PC-3 (cell line): ENCODE data around the gene ZNF346. TPM values are rescaled to one million over a fixed set of nuclear protein-coding genes. Genes with fewer than 3 reads are reported as not detected.
A peak's percentile ranks its signal among the peaks of the same experiment; 100 is the strongest.

Source experiments
- ATAC-seq: fragments of 200-7000 bp; cut with Tn5 transposase; 2 replicates; pipeline ENCODE4 v1.9.1; 2020; ENCODE audit warnings: mild to moderate bottlenecking, moderate library complexity
- BruUV-seq: library from RNA; stranded (reverse); fragments of 400-500 nt; replicated peaks from 2 replicates; lab custom pipeline; 2021; lab: Mats Ljungman, UMichigan
- CTCF ChIA-PET: fragments of 300-600 bp; sonication (Branson Sonifier 250); formaldehyde crosslinking; loops from one replicate; lab custom pipeline; 2022; ENCODE audit warnings: antibody characterized with exemption; lab: Charles Lee
- POLR2A ChIA-PET: fragments of 300-600 bp; sonication (Branson Sonifier 250); formaldehyde crosslinking; loops from one replicate; lab custom pipeline; 2022; ENCODE audit warnings: antibody characterized with exemption; ENCODE audit not compliant: unreplicated experiment; lab: Charles Lee
- DNase-seq: peaks from one replicate; pipeline ENCODE4 v3.0.0-alpha.2; 2015
- H2AFZ ChIP-seq: fragments of 300-600 bp; sonication (generic); 2 replicates; pipeline ENCODE4 v1.6.0; 2016; ENCODE audit warnings: antibody characterized with exemption, low read length
- H3F3A ChIP-seq: fragments of 300-600 bp; sonication (generic); one replicate; pipeline ENCODE4 v1.6.0; 2017; ENCODE audit warnings: antibody characterized with exemption, low read length, control low read depth, mild to moderate bottlenecking; ENCODE audit not compliant: unreplicated experiment
- H3K27ac ChIP-seq: fragments of 300-600 bp; sonication (generic); 2 replicates; pipeline ENCODE4 v1.5.1; 2016; ENCODE audit warnings: mild to moderate bottlenecking, low read length
- H3K27me3 ChIP-seq: fragments of 300-600 bp; sonication (generic); 2 replicates; pipeline ENCODE4 v1.6.1; 2016; ENCODE audit warnings: low read length, mixed read lengths
- H3K36me3 ChIP-seq: fragments of 300-600 bp; sonication (generic); 2 replicates; pipeline ENCODE4 v1.6.1; 2016; ENCODE audit warnings: low read depth, mixed run types, low read length, mixed read lengths
- H3K4me1 ChIP-seq: fragments of 300-600 bp; sonication (generic); 2 replicates; pipeline ENCODE4 v1.5.1; 2016; ENCODE audit warnings: low read length; ENCODE audit not compliant: insufficient read depth
- H3K4me2 ChIP-seq: fragments of 300-600 bp; sonication (generic); 2 replicates; pipeline ENCODE4 v1.6.0; 2016; ENCODE audit warnings: low read length
- H3K4me3 ChIP-seq: fragments of 300-600 bp; sonication (generic); 2 replicates; pipeline ENCODE4 v1.5.1; 2016; ENCODE audit warnings: mild to moderate bottlenecking, low read length, mixed read lengths
- H3K79me2 ChIP-seq: fragments of 300-600 bp; sonication (generic); 2 replicates; pipeline ENCODE4 v1.6.1; 2017; ENCODE audit warnings: low read length, mixed read lengths
- H3K9ac ChIP-seq: fragments of 300-600 bp; sonication (generic); 2 replicates; pipeline ENCODE4 v1.6.0; 2016; ENCODE audit warnings: mild to moderate bottlenecking, low read length
- H3K9me2 ChIP-seq: fragments of 300-600 bp; sonication (generic); replicated peaks from 2 replicates; pipeline ENCODE4 v1.6.1; 2016; ENCODE audit warnings: mixed run types, low read length, mixed read lengths
- H3K9me3 ChIP-seq: fragments of 300-600 bp; sonication (generic); 2 replicates; pipeline ENCODE4 v1.6.1; 2016; ENCODE audit warnings: low read length, mixed read lengths
- H4K20me1 ChIP-seq: fragments of 300-600 bp; sonication (generic); 2 replicates; pipeline ENCODE4 v1.6.1; 2016; ENCODE audit warnings: low read length, mixed read lengths
- EZH2 ChIP-seq: fragments of 300-600 bp; sonication (generic); IDR thresholded peaks from one replicate; pipeline ENCODE4 v1.6.1; 2017; ENCODE audit warnings: antibody characterized with exemption, mild to moderate bottlenecking, low read length; ENCODE audit not compliant: unreplicated experiment
- EZH2phosphoT487 ChIP-seq: fragments of 300-600 bp; sonication (generic); IDR thresholded peaks from 2 replicates; pipeline ENCODE4 v1.6.1; 2018; ENCODE audit warnings: mild to moderate bottlenecking, antibody characterized with exemption, low read length, borderline replicate concordance
- intact Hi-C: fragments of 100-400 bp; cut with micrococcal nuclease; formaldehyde crosslinking; loops from 2 replicates; pipeline ENCODE4 v1.9.0; 2023
- total RNA-seq: library from RNA; depleted of rRNA; stranded (reverse); fragments of >200 nt; gene quantifications from 2 replicates; pipeline ENCODE4 v1.2.3, GENCODE V29; 2014
- TF ChIP-seq, protein P1 (sequence below): fragments of 300-600 bp; sonication (generic); conservative IDR thresholded peaks from 2 replicates; pipeline ENCODE4 v1.5.1; 2017; ENCODE audit warnings: antibody characterized with exemption, low read depth, mild to moderate bottlenecking, low read length

ZNF346 gene
- total RNA-seq, 1 experiment from 2014 or later: 38.9 TPM

DNA sequence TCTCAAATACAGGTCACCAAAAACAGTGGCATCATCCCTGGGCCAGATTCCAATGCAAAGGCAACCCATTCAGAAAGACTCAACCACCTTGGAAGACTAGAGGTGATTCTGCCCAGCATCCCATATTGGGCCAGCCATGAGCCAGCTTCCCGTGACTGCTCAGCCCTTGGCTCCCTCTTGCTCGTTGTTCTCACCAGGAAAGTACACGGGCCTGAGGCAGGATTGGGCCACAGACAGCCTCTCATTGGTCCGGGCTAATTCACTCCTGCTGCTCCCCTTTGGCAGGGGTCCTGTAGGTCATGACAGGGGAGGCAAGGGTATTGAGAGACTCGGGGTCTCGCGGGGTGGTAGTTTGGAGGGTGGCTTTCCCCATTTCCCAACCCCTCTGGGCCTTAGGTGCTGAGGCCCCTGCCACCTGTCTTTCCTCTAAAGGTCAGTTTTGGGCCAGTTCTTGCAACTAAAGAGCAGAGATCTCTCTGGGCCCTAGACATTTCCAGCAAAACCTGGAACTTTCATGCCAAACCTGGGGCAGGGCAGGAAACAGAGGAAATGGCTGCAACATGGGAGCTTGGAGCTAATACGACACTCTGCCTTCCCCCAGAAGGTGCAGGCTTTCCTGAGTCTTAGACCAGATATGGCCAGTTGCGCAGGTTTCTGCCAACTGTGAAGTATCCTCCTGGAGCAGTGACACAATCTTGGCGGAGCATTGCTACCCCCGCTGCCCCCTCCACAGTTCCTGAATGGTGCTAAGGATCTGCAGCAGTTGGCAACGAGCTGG, 42.2 kb downstream of the ZNF346 start:
- Histone ChIP-seq H3K9me3 (no peaks in the 10 kb centered on the region), H2AFZ (no peak overlapping the region), H3K9me2 (no peaks in the 10 kb centered on the region), H3K79me2 (no peaks in the 10 kb centered on the region), H3K4me2 (no peak overlapping the region), H3K27me3 (no peaks in the 10 kb centered on the region), H3K36me3 (peaks cover 25% of the 10 kb centered on the region; the same call in 1 of the 2 replicates), H4K20me1 (no peaks in the 10 kb centered on the region), H3K4me1 (no peaks in the 10 kb centered on the region), H3K9ac (no peak overlapping the region), H3F3A (no peaks in the 10 kb centered on the region), H3K4me3 (no peak overlapping the region), H3K27ac (no peak overlapping the region)
- DNase-seq (no peak), ATAC-seq (no peak)
- CTCF ChIA-PET: no interaction called here
- TF ChIP-seq, protein P1, sequence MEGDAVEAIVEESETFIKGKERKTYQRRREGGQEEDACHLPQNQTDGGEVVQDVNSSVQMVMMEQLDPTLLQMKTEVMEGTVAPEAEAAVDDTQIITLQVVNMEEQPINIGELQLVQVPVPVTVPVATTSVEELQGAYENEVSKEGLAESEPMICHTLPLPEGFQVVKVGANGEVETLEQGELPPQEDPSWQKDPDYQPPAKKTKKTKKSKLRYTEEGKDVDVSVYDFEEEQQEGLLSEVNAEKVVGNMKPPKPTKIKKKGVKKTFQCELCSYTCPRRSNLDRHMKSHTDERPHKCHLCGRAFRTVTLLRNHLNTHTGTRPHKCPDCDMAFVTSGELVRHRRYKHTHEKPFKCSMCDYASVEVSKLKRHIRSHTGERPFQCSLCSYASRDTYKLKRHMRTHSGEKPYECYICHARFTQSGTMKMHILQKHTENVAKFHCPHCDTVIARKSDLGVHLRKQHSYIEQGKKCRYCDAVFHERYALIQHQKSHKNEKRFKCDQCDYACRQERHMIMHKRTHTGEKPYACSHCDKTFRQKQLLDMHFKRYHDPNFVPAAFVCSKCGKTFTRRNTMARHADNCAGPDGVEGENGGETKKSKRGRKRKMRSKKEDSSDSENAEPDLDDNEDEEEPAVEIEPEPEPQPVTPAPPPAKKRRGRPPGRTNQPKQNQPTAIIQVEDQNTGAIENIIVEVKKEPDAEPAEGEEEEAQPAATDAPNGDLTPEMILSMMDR: no peak
- TF ChIP-seq EZH2phosphoT487 (no peak), EZH2 (no peak)
- POLR2A ChIA-PET: no interaction called here
- no TSS peak for BruUV-seq
- intact Hi-C loops: no loop called here

DNA sequence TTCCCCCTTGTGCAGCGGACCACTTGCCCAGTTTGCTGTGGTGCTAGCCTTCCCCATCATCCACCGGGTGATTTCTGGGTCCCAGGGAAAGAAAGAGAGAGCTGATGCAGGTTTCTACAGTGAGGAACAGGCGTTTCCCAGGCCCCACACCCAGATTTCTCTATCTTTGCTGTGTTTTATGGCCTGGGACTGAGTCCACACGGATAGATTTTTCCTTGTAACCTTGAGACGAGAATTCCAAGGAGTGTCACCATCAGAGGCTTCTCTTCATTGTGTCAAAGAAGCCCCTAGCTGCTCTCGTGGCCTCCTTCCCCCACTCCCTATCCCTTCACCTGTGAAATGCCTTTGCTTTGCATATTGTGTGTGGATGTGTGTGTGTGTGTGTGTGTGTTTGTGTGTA, 43.0 kb downstream of the ZNF346 start:
- TF ChIP-seq EZH2: no peak
- TF ChIP-seq, protein P1: no peak
- no peak for TF ChIP-seq EZH2phosphoT487
- POLR2A ChIA-PET: no interaction called here
- H2AFZ ChIP-seq: no peak overlapping the region
- no peak overlapping the region for H3K4me3 ChIP-seq
- H3K79me2 ChIP-seq: no peaks in the 10 kb centered on the region
- no peaks in the 10 kb centered on the region for H3K27me3 ChIP-seq
- no peaks in the 10 kb centered on the region for H3K9me2 ChIP-seq
- CTCF ChIA-PET: no interaction called here
- no peak overlapping the region for H3K4me2 ChIP-seq
- no peak for DNase-seq
- H3K36me3 ChIP-seq: peaks cover 25% of the 10 kb centered on the region; the same call in 1 of the 2 replicates
- H3K4me1 ChIP-seq: no peaks in the 10 kb centered on the region
- no peaks in the 10 kb centered on the region for H3F3A ChIP-seq
- H3K9ac ChIP-seq: no peak overlapping the region
- H3K27ac ChIP-seq: no peak overlapping the region
- H4K20me1 ChIP-seq: no peaks in the 10 kb centered on the region
- H3K9me3 ChIP-seq: no peaks in the 10 kb centered on the region
- BruUV-seq: no TSS peak
- intact Hi-C loops: no loop called here
- ATAC-seq: no peak

DNA sequence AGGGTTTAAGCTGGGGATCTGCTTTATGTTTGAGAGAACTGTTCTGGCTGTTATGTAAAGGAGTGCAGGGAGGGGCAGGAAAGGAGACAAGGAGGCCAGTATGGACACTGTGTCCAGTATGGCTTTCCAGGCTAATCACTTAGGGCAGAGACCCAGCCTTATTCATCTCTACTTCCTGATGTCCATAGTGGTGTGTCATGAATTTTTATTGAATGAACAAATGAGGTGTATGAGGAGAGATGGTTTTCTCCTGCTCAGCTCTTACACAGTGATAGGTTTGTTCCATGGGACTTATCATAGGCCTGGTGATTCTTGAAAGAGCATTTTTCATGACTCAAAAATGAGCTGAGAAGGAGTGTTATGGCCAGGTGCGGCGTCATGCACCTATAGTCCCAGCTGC, 43.7 kb downstream of the ZNF346 start:
- Histone ChIP-seq H3K27me3 (no peaks in the 10 kb centered on the region), H3K79me2 (no peaks in the 10 kb centered on the region), H3K9me3 (no peaks in the 10 kb centered on the region), H3K9me2 (no peaks in the 10 kb centered on the region), H4K20me1 (no peaks in the 10 kb centered on the region), H3K9ac (no peak overlapping the region), H3K4me2 (no peak overlapping the region), H3K36me3 (peaks cover 25% of the 10 kb centered on the region; the same call in 1 of the 2 replicates), H3K4me3 (no peak overlapping the region), H2AFZ (no peak overlapping the region), H3F3A (no peaks in the 10 kb centered on the region), H3K27ac (no peak overlapping the region), H3K4me1 (no peaks in the 10 kb centered on the region)
- no TSS peak for BruUV-seq
- POLR2A ChIA-PET: no interaction called here
- DNase-seq (no peak), ATAC-seq (peak; percentile 50)
- CTCF ChIA-PET: no interaction called here
- TF ChIP-seq EZH2phosphoT487 (no peak), EZH2 (no peak)
- TF ChIP-seq, protein P1: no peak
- intact Hi-C loops: no loop called here
